Heart right ventricle (tissue), 16 donors: ENCODE data around the gene BIRC7. TPM values are rescaled to one million over a fixed set of nuclear protein-coding genes. Genes with fewer than 3 reads are reported as not detected.

Experiments used
- ATAC-seq, 8 donors: fragments of 200-7000 bp; cut with Tn5 transposase; one replicate each; pipeline ENCODE4 v1.9.1; 2020; ENCODE audit warnings: mild to moderate bottlenecking in 8 of 8, moderate library complexity in 8 of 8, moderate number of reproducible peaks in 1 of 8
- DNase-seq, 2 donors: peaks; one replicate each; pipeline ENCODE4 v3.0.0-alpha.2; 2020
- H3K27ac ChIP-seq, 10 donors: fragments of 200-600 bp; sonication (generic) in 2 of 10; one replicate each; pipeline versions ENCODE4 v1.5.0 to v1.8.0; 2020 to 2022; ENCODE audit warnings: mild to moderate bottlenecking in 3 of 10
- H3K27me3 ChIP-seq, 7 donors: fragments of 200-600 bp; one replicate each; pipeline ENCODE4 v1.8.0; 2021 to 2022; ENCODE audit warnings: mild to moderate bottlenecking in 2 of 7
- H3K36me3 ChIP-seq, 9 donors: fragments of 200-600 bp; sonication (generic) in 1 of 9; one replicate each; pipeline versions ENCODE4 v1.5.0 to v1.8.0; 2020 to 2022; ENCODE audit warnings: mild to moderate bottlenecking in 2 of 9
- H3K4me1 ChIP-seq, 9 donors: fragments of 200-600 bp; sonication (generic) in 1 of 9; one replicate each; pipeline versions ENCODE4 v1.5.0 to v1.8.0; 2020 to 2022; ENCODE audit warnings: mild to moderate bottlenecking in 4 of 9
- H3K4me3 ChIP-seq, 10 donors: fragments of 200-600 bp; sonication (generic) in 2 of 10; one replicate each; pipeline versions ENCODE4 v1.5.0 to v1.8.0; 2020 to 2022; ENCODE audit warnings: mild to moderate bottlenecking in 7 of 10, moderate library complexity in 2 of 10
- H3K9me3 ChIP-seq, 11 donors: fragments of 200-600 bp in 10 of 11; sonication (generic) in 2 of 11; one replicate each; pipeline versions ENCODE4 v1.5.0 to v1.8.0; 2013 to 2022; ENCODE audit warnings: mild to moderate bottlenecking in 2 of 11, control low read depth in 1 of 11, moderate library complexity in 1 of 11
- CTCF ChIP-seq, 9 donors: fragments of 200-600 bp; sonication (generic) in 2 of 9; IDR thresholded peaks; one replicate each; pipeline versions ENCODE4 v1.5.0 to v1.8.0; 2021 to 2022; ENCODE audit warnings: antibody characterized with exemption in 9 of 9, mild to moderate bottlenecking in 5 of 9, moderate library complexity in 1 of 9
- WGBS, 2 donors: extraction: QIAGEN DNeasy Blood & Tissue Kit; methylation state at CpG; one replicate each; pipeline ENCODE4 v1.1.7; 2013; ENCODE audit warnings: inconsistent platforms in 1 of 2; 5-methylcytosine and 5-hydroxymethylcytosine counted together
- intact Hi-C, 10 donors: fragments of 100-400 bp; cut with DNase I; formaldehyde crosslinking; loops; one replicate each; pipeline versions ENCODE4 v1.11.1 to v1.14.2; 2022
- polyA plus RNA-seq, 2 donors: library from polyadenylated mRNA; stranded (reverse); fragments of 200-250 nt; gene quantifications; one replicate each; pipeline ENCODE4 v1.2.3, GENCODE V29; 2013
- total RNA-seq, 10 donors: library from RNA; stranded (reverse); fragmentation: NEBNext Ultra II Directional in 3 of 10; extraction: Animal tissue kit (Norgen Biotek cat#: 25700) in 3 of 10; gene quantifications; one replicate each; pipeline versions ENCODE4 v1.2.1 to v1.2.4, GENCODE V29; 2021 to 2023
- donor health status: Arrhythmogenic right ventricular cardiomyopathy.
- donor health status: ischemic (EF 13 %, LVEDD 7.1; RV severe dilation, severe dysfunction).
- donor health status: healthy with polysubstance abuse.
- donor health status: DM: no; HTN: yes; CAD: no.
- donor health status: DM: no; HTN: no; CAD: no.
- donor health status: ischemic (EF 25% LVEDD 6.9; RV normal size, moderate dysfunction).
- donor health status: ischemic (EF 25% LVEDD 5.7; RV mildly dilated, moderate dysfunction).
- donor health status: healthy.
- donor health status: DM: yes; HTN: yes; CAD: no.
- donor health status: Ischemic cardiomyopathy.
- donor health status: ischemic (EF 35%, LVEDD 5.7; RV mildly dilated, moderate dysfunction).
- donor health status: nonischemic (EF 11% LVEDD 7.7; RV severe dilation, severe dysfunction).
- donor health status: DM: yes; HTN: yes; CAD: no.
- donor health status: PGD.
- donor health status: ischemic (EF 29% LVEDD 5.4; RV normal size, mild dysfunction).
- donor health status: nonischemic (EF 23%, LVEDD 6.1; RV moderate dilation, normal function).

BIRC7 gene
- total and polyA plus RNA-seq, 12 donors: 0.21 to 2.1 (median 0.37) TPM; not detected in 7

- no peaks in the 10 kb centered on the region for H3K27me3 ChIP-seq
- peak overlapping the region in 1 of 10 donors; percentile 31 for H3K27ac ChIP-seq
- no peaks in the 10 kb centered on the region for H3K9me3 ChIP-seq
- no peak for TF ChIP-seq CTCF (IDR thresholded peaks at IDR 0.05)
- peaks cover 0 to 98% (median 27%) of the 10 kb centered on the region in 9 donors for H3K36me3 ChIP-seq
- ATAC-seq (peak in 3 of 8 donors; percentile 6 to 17 (median 6)), DNase-seq (peak in 1 of 2 donors; percentile 12)
- intact Hi-C loops: no loop called here
- WGBS, 2 donors: 74 to 86% methylated on average over 14 of the region's 14 CpGs
- H3K4me1 ChIP-seq: peaks cover 0 to 4% (median 0%) of the 10 kb centered on the region in 9 donors
- peak overlapping the region in 1 of 10 donors; percentile 13 for H3K4me3 ChIP-seq
These were observed 48.4 kb downstream of the BIRC7 start for GRCh38 chr20:63284083-63284440.

- no peaks in the 10 kb centered on the region for H3K9me3 ChIP-seq
- no peaks in the 10 kb centered on the region for H3K27me3 ChIP-seq
- H3K4me3 ChIP-seq: peak overlapping the region in 1 of 10 donors; percentile 13
- peak overlapping the region in 1 of 10 donors; percentile 31 for H3K27ac ChIP-seq
- no peak for TF ChIP-seq CTCF (IDR thresholded peaks at IDR 0.05)
- DNase-seq: no peak
- 78 to 83% methylated on average over 25 of the region's 25 CpGs for WGBS, 2 donors
- no peak for ATAC-seq
- H3K36me3 ChIP-seq: peaks cover 0 to 97% (median 23%) of the 10 kb centered on the region in 9 donors
- H3K4me1 ChIP-seq: no peaks in the 10 kb centered on the region
- intact Hi-C loops: no loop called here
These were observed 48.8 kb downstream of the BIRC7 start for GRCh38 chr20:63284544-63284949.

GRCh38 chr20:63284981-63285524 lies 49.3 kb downstream of the BIRC7 start:
- H3K36me3 ChIP-seq: peaks cover 0 to 95% (median 20%) of the 10 kb centered on the region in 9 donors
- WGBS, 2 donors: 86 to 92% methylated on average over 13 of the region's 13 CpGs
- H3K9me3 ChIP-seq: no peaks in the 10 kb centered on the region
- intact Hi-C loops: no loop called here
- no peak for TF ChIP-seq CTCF (IDR thresholded peaks at IDR 0.05)
- DNase-seq (peak in 1 of 2 donors; percentile 14), ATAC-seq (no peak)
- no peaks in the 10 kb centered on the region for H3K4me1 ChIP-seq
- no peak overlapping the region for H3K27ac ChIP-seq
- no peak overlapping the region for H3K4me3 ChIP-seq
- no peaks in the 10 kb centered on the region for H3K27me3 ChIP-seq

GRCh38 chr20:63285636-63286615 lies 50.2 kb downstream of the BIRC7 start:
- no peak overlapping the region for H3K27ac ChIP-seq
- ATAC-seq: no peak
- WGBS, 2 donors: 95% methylated on average over 44 of the region's 44 CpGs
- H3K4me1 ChIP-seq: peaks cover 0 to 4% (median 0%) of the 10 kb centered on the region in 9 donors
- TF ChIP-seq CTCF (IDR thresholded peaks at IDR 0.05): no peak
- intact Hi-C loops: no loop called here
- no peaks in the 10 kb centered on the region for H3K9me3 ChIP-seq
- no peak overlapping the region for H3K4me3 ChIP-seq
- peak in 1 of 2 donors; percentile 6 for DNase-seq
- peaks cover 0 to 87% (median 18%) of the 10 kb centered on the region in 9 donors for H3K36me3 ChIP-seq
- H3K27me3 ChIP-seq: no peaks in the 10 kb centered on the region
